NK-92 (cell line): ENCODE results near the gene MBTPS1.

ENCODE experiments used
- DNase-seq: peaks from one replicate; lab custom pipeline; 2025; ENCODE audit not compliant: unreplicated experiment; lab: John Stamatoyannopoulos, UW

MBTPS1 gene

DNA sequence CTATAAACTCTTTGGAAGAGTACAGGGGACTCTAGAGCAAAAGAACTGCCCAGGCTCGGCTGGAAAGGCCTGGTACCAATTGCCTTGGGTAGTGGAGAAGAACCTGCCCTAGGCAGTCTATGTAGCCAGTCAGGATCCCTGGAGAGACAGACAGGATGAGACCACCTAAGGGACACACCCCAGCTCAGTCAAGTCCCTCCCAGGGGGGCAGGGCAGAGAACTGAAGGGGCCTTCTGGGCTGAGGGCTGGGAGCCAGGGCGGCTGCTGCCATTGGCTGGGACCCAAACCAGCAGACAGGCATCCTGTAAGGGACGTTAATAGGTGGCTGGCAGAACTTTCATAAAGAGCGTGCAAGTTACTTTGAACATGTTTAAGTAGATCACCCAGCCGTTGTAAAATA lies 61.4 kb downstream of the MBTPS1 start:
- no peak for DNase-seq

DNA sequence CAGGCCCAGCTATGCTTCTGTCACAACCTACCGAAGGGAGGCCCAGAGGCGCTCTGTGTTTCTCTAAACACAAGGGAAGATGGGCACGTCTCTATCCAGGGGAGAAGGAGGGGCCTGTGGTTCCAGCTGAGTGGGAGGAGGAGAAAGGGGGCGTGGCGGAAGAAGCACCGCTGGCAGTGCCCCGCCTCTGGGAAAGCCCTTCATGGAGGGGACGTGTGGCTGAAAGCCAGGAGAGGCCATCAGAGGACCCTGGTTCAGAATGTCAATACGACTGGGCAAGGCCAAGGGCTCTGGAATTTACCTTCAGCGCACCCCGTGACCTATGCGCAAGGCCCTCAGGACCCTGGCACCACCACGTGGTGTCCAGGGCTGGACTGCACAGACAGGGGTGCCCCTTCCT lies 61.8 kb downstream of the MBTPS1 start:
- no peak for DNase-seq

DNA sequence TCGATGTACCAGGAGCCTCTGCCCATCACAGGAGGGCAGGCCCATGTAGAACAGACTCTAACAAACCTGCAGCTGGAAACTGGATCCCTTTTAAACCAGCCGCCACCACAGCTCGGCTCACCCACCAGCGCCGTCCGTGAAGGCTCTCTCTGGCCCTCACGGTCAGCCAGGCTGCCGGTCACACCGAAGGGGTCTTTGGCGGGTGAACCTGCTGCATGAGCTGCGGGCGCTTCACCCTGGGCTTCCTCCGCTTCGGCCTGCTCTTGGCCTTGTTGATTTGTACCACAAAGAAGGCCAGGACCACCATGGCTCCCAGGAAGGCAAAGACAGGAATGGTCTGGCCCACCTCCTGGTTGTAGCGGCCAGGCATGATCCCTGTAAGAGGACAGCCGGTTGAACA lies 62.5 kb downstream of the MBTPS1 start:
- no peak for DNase-seq

DNA sequence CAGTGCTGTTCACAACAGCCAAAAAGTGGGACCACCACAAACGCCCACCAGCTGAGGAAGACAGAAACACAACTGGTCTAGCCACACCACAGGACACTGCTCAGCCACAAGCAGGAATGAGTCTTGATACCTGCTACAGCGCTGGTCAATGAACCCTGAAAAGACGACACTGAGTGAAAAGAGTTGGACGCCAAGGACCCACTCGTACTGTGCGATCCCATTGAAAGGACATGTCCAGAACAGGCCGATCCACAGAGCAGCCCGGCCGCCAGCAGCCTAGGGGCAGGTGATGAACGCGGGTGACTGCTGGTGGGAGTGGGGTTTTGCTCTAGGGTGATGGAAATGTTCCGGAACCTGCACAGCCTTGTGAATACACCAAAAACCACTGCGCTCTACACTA lies 63.5 kb downstream of the MBTPS1 start:
- DNase-seq: no peak

DNA sequence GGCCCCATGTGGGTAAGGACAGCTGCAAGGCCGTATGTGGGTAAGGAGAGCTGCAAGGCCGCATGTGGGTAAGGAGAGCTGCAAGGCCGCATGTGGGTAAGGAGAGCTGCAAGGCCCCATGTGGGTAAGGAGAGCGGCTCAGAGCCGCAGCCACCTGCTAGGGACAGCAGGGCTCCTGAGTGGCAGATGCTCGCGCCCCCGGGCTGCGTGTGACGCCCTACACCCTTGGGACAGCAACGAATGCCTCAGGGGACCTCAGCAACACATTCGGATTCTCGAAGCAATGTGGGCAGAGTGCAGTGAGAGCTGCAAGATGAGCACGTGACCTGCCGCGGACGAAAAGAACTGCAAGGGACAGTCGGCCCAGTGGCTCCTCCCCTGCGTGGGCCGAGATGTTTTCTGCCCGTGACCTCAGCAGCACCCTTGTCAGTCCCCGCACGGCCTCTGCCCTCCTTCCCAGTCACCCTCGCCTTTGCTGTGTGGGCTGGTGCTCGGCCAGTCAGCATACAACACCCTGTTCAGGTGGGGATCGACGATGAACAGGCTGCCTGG lies 64.6 kb downstream of the MBTPS1 start:
- no peak for DNase-seq

DNA sequence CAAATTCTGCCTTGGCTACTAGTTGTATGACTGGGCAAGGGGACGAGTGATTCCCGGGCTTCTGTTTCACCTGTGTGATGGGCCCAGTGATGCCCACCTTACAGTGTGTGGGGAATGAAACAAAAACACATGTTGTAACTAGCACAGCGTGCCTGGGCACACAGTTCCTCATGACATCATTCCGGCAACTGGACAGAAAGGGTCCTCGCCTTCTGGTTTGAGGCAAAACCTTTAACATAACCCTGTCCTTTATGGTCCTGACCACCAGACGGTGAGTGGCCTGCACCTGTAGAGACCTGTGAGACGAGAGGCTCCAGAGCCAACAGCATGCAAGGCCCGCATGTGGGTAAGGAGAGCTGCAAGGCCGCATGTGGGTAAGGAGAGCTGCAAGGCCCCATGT lies 66.4 kb downstream of the MBTPS1 start:
- no peak for DNase-seq

DNA sequence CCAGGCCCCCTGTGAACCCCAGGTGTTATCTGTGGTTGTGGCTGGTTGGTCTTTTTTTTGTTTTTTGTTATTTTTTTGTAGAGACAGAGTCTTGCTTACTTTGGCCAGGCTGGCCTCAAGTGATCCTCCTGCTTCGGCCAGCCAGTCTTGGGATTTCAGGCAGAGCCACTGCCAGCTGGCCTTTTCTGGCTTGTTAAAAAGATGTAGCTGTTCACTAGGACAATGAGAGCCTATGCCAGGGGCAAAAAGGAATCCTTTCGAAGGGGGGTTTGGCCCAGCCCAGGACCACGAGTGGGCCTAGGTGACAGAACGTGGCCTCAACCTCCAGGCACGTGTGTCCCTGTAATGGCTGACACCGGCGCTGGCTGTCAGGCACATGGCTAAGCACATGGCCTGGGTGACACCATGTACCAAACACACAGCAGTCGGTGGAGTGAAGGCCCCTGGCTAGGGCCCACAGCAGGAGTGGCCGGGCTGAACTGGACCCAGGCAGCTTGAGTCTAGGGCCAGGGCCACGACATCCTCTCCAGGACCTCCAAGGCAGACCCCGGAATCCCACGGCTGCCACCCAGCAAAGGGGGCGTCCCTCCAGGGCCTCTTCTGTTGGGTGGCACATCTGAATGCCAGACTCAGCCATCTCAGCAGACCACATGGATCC lies 67.2 kb downstream of the MBTPS1 start:
- no peak for DNase-seq

DNA sequence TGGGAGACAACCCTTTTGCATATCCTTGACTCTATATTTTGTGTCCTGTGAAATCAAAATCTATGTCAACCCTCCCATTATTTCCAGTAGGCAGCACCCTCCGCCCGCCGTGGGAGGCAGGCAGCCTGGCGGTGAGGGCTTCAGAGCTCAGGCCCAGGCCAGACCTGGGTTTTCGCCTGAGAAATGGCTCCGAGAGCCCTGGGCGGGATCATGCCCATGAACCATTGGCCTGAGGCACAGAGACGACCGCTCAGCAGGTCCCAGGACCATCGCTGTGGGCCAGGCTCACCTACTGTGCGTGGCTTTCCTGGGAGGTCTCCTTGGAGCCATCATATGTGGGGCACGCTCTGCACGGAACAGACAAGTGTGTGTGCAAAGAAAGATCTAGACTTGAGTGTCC lies 67.9 kb downstream of the MBTPS1 start:
- no peak for DNase-seq

DNA sequence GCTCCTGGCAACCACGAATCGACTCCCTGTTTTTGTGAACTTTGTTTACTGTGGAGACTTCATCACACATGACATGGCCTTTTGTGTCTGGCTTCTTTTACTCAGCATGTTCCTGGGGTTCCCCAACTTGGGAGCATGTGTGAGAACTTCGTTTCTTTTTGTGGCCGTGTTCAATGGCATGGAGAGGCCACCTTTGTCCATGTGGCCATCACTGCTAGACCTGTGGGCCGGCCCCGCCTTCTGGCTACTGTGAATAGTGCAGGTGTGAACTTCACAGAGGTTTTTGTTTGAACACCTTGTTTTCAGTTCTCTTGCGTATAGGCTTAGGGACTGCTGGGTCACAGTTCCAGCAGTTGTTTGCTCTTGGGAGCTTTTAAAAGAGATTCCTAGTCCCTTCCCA lies 68.5 kb downstream of the MBTPS1 start:
- DNase-seq: no peak

DNA sequence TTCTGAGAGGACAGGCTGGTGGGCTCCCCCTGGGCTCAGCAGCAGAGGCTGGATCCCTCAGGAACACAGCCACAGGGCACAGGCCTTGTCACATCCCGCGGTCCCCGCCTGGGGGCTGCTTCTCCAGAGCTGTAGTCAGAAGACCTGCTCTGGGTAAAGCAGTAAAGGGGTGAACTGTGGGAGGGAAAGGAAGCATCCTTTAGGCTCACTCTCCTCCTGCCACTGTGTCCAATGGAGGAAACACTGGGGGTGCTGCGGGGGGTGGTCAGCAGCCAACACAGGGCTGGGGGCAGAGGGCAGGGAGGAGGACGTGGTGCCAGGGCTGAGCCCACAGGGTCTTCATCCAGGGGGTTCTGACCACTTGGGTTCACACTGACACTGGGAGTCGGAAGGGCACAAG lies 69.1 kb downstream of the MBTPS1 start:
- no peak for DNase-seq

DNA sequence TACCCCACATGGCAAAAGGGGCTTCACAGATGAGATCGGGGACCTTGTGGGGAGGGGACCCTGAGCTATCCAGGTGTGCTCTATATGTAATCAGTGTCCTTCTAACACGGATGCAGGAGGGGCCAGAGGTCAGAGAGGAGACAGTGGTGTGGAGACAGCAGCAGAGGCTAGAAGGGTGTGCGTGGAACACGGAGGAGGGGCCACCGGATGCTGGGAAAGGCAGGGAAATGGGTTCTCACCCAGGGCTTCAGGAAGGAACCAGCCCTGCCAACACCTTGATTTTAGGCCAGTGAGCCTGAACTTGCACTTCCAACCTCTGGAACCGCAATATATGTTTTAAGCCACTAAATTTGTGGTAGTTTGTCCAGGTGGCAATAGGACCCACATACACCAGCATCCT lies 69.5 kb downstream of the MBTPS1 start:
- DNase-seq: no peak

DNA sequence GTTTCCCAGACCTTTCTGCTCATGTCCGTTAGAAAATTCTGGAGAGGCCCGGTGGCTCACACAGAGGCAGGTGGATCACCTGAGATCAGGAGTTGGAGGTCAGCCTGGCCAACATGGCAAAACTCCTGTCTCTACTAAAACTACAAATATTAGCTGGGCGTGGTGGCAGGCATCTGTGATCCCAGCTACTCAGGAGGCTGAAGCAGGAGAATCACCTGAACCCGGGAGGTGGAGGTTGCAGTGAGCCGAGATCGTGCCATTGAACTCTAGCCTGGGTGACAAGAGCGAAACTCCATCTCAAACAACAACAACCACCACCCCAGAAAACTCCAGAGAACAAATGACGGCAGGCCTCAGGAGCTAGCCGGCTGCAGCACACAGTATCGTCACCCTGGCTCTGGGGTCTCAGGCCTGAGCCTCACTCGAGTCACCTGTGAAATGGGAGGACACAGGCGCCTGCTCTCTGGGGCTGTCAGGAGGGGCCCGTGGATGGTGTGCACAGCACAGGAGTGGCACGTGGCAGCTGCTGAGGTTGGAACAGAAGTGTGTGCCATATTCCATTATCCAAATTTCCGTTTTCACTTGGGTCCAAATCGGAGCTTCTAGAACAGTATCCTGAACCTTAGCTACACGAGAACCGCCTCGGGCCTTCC lies 70.8 kb downstream of the MBTPS1 start:
- no peak for DNase-seq

DNA sequence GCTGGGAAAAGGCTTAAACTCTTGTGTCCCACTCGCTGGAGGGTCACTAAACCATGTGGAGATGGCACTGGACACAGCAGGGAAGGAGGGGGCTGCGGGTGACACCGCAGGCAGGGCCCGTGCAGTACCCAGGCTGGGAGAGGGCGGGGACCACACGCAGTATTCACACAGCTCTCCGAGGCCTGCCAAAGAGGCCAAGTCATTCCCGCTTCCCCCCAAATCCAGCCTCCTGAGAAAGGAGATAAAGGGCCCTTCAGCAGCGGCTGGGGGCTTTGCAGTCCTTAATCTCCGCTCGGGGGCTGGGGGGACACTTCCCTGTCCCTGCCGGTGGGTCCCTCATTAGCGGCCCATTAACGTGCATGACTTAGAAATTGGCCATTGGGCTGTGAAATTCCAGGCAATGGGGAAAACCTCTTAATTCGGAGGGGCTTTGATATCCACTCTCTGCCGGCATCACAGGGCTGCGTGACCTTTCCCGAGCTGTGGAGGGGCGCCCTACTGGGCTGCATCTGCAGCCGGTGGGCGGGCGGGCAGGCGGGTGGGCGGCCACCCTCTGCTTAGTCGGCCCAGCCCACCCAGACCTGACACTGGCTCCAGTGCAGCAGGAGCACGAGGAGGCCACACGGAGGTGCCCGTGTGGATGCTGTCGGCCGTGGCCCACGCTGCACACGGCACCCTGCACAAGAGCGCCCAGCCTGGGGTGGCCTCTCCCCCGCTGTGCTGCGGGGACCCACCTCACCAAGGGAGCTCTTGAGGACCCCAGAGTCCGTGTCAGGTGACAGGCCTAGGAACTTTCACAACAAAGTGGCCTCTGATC lies 71.5 kb downstream of the MBTPS1 start:
- DNase-seq: no peak

DNA sequence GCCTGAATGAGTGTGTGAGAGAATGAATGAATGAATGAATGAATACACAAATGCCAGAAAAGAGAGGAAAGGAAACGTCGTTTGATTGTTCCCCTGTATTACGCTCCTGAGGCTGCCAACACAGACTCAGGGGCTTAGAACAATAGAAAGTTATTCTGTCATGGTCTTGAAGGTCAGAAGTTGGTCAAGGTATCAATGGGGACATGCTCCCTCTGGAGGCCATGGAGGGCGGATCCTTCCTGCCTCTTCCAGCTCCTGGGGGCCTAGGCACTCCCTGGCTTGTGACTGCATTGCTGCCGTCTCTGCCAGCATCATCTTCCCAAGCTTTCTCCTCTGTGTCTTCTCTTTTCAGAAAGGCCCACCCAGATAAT lies 72.6 kb downstream of the MBTPS1 start:
- no peak for DNase-seq

DNA sequence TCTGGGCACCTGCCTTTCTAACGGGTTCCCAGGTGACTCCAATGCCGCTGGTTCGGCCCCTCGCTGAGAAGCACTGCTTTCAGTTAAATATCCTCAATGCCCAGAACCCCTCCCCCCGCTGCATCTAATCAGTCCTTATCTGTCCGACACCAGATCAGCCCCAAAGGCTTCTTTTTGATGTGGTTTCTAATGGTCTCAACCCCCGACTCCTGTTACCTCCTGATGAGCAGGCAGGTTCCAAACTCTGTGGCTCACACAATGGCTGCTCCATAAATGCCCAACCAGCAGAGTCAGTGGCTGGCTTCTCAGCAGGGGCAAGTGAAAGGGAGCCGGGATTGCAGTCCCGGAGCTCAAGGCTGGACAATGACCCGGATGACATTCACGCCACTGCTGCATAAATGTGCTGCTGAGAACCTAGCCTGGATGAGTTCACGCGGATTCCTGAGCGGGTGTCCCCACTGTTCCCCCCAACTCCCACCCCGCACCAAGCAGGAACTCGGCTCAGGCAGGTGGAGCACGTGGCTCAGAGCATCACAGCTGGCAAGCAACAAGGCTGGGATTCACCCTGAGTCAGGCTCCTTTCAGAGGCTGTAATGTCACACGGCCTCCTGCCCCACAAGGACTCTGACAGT lies 73.1 kb downstream of the MBTPS1 start:
- no peak for DNase-seq

DNA sequence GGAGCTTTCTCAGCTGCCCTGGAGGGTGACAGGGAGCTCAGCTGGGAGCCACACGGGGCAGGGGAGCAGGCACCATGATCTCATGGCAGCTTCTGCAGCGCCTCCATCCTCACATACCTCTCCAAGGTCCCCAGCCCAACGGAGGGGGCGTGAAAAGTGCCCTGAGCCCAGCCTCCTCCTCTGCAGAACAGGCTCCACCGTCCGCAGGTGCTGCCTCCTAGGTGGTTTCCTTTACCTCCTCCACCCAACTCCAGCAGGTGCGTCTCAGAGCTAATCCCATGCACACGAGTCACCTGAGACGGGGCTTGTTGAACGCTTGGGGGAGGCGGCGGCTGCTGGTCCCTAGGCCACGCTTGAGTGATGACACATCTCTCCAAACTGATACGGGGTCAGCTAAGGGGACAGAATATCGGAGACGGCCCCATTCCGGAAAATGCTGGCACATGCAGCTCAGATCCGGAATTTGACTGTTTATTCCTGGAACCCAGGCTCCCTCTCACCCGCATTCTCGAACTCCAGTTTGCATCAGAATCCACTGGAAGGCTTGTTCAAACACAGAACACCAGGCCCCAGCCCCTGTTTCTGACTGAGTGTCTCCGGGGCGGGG lies 73.8 kb downstream of the MBTPS1 start:
- DNase-seq: no peak

DNA sequence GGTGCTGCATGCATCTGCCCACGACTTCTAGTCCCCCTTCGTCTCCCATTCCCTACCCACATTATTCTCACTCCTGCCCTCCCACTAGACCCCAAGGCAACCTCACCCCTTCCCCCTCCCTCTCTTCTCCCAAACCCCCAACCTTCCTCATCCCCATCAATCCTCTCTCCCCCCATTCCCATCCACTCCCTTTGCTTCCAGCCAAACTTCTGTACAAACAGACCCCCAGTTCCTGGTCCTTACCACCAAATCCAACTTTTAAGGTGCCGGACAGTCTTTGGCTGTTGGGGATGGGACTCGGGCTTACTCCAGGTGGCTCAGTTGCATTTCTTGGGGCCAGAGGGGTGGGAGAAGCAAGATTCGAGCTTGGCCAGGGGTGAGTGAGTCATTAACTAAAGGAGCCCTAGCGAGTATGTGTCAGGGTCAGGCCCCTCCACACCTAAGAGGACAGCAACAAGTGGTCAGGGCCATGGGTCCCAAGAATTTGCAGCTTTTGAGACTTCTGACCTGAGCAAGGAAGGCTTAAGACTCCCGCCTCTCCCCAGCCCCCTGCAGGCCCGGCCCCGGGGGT lies 74.3 kb downstream of the MBTPS1 start, which contains the start of gene SLC38A8:
Gene SLC38A8, minus strand, starts transcription at position 488 of the 571 bp plus-strand sequence. CDS start 638 bp downstream, outside the sequence.
- no peak for DNase-seq

DNA sequence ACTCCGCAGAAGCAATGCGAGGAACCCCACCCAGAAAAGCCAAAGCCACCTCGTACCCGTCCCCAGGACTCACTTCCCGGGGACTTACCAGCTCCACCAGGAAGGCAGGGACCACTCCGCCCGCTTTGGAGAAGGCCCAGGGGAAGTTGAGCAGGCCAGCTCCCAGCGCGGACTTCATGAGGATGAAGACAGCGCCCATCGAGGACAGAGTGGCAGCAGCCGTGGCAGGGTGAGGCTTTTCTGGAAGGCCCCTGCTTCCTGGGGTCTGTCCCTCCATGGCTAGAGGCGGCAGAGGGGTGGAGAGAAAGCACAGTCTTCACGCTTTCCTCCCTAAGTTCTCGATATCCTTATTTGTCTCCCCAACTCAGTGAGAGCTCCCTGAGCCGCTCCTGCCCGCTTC lies 74.9 kb downstream of the MBTPS1 start:
- DNase-seq: no peak

DNA sequence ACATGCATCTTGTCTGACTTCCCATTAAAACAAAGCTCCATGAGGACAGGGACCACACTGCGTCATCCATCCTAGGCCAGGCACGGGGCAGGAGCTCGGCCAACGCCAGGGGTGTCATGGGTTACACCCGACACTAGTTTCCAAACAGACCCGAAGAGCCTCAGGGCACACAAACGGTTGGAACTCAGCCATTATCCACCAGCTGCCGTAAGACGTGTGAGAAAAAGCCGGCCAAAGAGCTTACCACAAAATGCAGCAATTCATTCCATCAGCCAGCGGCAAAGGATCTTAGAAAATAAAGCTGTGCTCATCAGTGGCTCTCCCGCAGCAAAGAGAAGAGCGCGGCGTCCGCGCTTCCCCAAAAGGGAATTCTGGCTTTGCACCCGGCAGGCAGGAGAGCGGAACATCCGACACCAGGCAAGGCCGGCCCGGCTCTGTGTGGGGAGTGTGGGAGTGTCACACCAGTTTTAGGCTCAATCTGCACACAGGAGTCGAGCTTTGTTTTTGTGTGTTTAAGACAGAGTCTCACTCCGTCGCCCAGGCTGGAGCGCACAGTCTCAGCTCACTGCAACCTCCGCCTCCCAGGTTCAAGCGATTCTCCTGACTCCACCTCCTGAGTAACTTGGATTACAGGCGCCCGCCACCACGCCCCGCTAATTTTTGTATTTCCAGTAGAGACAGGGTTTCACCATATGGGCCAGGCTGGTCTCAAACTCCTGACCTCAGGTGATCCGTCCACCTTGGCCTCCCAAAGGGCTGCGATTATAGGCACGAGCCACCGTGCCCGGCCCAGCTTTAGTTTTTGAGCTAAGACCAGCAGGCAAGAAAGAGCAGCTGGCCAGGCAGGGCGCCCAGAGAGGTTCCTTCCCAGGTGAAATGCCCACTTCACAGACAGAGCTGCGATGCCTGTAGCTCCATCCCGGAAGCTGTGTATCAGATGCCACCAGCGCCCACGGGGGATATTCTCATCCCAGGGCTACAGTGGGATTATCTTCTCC lies 75.6 kb downstream of the MBTPS1 start:
- DNase-seq: no peak
